Ramos (cell line): ENCODE measurements around the gene IZUMO2.
"Not testable (repeated sequence)": the region's sequence is repeated elsewhere in the genome, so short reads cannot be mapped to it uniquely, and the experiment has no call there.

ENCODE experiments used
- in situ Hi-C: fragments of 300-500 bp; cut with MboI; formaldehyde crosslinking; loops from one replicate; pipeline ENCODE4 v1.14.3; 2022; ENCODE audit warnings: low sequenced_read_pairs; ENCODE audit not compliant: unreplicated experiment

The IZUMO2 gene

DNA sequence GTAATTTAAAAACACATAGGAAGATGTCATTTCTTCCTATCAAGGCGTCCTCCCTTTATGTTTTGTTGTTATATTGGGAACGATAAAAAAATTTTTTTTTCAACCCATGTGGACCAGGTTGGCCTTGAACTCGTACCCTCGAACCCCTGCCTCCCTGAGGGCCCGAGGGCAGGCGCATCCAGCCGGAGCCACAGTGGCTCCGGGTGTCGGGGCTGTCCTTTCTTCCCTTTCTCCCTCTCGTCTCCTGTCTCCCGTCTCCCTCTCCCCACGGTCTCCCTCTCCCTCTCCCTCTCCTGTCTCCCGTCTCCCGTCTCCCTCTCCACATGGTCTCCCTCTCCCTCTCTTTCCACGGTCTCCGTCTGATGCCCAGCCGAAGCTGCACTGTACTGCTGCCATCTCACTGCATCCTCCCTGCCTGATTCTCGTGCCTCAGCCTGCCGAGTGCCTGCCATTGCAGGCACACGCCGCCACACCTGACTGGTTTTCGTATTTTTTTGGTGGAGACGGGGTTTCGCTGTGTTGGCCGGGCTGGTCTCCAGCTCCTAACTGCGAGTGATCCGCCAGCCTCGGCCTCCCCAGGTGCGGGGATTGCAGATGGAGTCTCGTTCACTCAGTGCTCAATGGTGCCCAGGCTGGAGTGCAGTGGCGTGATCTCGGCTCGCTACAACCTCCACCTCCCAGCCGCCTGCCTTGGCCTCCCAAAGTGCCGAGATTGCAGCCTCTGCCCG, 22.8 kb downstream of the IZUMO2 start:
- in situ Hi-C loops = not testable (repeated sequence)

DNA sequence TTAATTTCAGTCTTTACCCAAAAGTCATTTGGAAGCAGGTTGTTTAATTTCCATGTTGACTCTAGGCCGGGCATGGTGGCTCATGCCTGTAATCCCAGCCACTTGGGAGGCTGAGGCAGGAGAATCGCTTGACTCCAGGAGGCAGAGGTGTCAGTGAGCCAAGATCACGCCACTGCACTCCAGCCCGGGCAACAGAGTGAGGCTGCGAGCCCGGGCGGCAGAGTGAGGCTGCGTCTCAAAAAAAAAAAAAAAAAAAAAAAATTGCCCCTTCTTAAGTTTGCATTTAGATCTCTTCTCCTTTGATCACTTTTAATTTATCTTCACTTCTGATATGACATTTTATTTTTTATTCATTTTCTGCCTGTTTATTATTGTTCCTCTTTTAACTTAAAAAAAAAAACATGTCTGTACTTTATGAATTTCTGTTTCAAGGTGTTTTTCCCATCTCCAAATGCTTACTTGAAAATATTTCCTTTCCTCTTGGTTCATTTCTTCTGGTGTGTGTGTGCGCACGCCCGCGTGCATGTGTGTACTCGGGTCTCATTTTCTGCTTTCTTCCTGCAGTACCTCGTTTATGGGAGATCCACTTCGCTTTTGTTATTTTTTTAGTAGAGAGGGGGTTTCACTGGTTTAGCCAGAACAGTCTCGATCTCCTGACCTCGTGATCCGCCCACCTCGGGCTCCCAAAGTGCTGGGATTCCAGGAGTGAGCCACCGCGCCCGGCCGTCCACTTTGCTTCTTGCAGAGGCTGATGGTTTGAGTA, 26.3 kb downstream of the IZUMO2 start:
- in situ Hi-C loops = not testable (repeated sequence)

DNA sequence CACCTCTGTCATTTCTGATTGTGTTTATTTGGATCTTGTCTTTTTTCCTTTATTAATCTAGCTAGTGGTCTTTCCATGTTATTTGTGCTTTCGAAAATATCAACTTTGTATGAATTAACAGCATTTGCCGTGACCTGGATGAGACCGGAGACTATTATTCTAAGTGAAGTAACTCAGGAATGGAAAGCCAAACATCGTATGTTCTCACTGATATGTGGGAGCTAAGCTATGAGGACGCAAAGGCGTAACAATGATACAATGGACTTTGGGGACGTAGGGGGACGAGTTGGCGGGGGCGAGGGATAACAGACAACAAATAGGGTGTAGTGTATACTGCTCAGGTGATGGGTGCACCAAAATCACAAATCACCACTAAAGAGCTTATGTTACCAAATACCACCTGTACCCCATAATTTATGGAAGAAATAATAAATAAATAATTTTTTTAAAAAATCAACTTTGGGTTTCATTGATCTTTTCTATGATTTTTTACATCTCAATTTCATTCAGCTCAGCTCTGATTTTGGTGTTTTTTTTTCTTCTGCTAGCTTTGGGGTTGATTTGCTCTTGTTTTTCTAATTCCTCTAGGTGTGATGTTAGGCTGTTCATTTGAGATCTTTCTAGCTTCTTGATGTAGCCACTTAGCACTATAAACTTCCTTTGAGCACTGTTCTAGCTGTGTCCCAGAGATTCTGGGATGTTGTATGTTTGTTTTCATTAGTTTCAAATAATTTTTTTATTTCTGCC, 27.1 kb downstream of the IZUMO2 start:
- in situ Hi-C loops = not testable (repeated sequence)

DNA sequence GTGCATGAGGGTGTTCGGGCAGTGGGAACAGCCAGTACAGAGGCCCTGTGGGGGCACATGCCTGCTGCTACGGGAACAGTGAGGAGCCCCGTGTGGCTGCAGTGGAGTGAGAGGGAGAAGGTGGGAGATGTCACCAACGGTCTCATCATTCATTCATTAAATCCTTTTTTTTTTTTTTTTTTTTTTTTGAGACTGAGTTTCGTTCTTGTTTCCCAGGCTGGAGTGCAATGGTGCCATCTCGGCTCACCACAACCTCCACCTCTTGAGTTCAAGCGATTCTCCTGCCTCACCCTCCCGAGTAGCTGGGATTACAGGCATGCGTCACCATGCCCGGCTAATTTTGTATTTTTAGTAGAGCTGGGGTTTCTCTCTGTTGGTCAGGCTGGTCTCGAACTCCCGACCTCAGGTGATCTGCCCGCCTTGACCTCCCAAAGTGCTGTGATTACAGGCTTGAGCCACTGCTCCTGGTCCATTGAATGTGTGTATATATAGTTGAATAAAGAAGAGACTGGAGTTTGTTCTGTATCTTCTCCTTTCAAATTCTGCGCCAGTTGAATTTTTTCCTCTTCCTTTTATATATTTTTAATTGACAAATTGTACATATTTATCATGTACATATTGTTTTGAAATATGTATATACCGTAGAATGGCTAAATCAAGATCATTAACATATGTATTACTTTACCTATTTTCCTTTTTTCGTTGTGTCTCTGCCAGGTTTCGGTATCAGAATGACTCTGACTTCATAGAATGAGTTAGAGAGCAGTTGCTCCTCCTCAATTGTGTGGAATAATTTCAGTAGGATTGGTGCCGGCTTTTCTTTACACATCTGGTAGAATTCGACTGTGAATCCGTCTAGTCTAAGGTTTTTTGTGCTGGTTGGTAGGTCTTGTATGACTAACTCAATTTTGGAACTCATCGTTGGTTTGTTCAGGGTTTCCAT, 28.0 kb downstream of the IZUMO2 start:
- in situ Hi-C loops = not testable (repeated sequence)

- in situ Hi-C loops = not testable (repeated sequence)
Observed at GRCh38 chr19:50133518-50134492, 29.3 kb downstream of the IZUMO2 start.

- in situ Hi-C loops = not testable (repeated sequence)
Observed at GRCh38 chr19:50104012-50104411, 59.1 kb downstream of the IZUMO2 start.

GRCh38 chr19:50103405-50103804, 59.7 kb downstream of the IZUMO2 start:
- in situ Hi-C loops = not testable (repeated sequence)
